ENCODE data around the gene PPP1R14D. TPM values are rescaled to one million over a fixed set of nuclear protein-coding genes. Genes with fewer than 3 reads are reported as not detected.

PPP1R14D gene
- total RNA-seq, 1 experiment from 2014 or later = 0.33 TPM

- Histone ChIP-seq H3K27me3 (ENCODE audit: low read length) (no peaks in the 10 kb centered on the region), H3F3A (ENCODE audit: low read length, unreplicated experiment) (no peaks in the 10 kb centered on the region), H4K20me1 (ENCODE audit: low read length) (no peaks in the 10 kb centered on the region), H3K79me2 (ENCODE audit: low read length) (no peaks in the 10 kb centered on the region), H3K4me3 (ENCODE audit: low read length) (no peak overlapping the region; the same call in 1 of the 2 replicates), H3K9me2 (replicated peaks; ENCODE audit: low read length) (no peaks in the 10 kb centered on the region), H3K36me3 (ENCODE audit: low read depth, low read length) (no peaks in the 10 kb centered on the region; the same call in 1 of the 2 replicates), H3K4me2 (ENCODE audit: low read length) (peak overlapping the region; percentile 73), H3K4me1 (ENCODE audit: insufficient read depth, low read length) (peaks cover 49% of the 10 kb centered on the region), H3K9me3 (ENCODE audit: low read length) (no peaks in the 10 kb centered on the region), H3K9ac (ENCODE audit: low read length) (peak overlapping the region; percentile 34; the same call in 1 of the 2 replicates), H2AFZ (ENCODE audit: low read length) (peak overlapping the region; percentile 53; the same call in 1 of the 2 replicates), H3K27ac (ENCODE audit: low read length) (peak overlapping the region; percentile 77)
- intact Hi-C loops (cut with micrococcal nuclease) = no loop called here
- CTCF ChIA-PET = interaction anchor here (1.4 kb wide), 1 partner anchor 21 kb away, joined by 9 read pairs; no protein-coding TSS in a partner anchor
- no peak for ATAC-seq
- BruUV-seq (replicated peaks) = no TSS peak
- no peak for DNase-seq
- POLR2A ChIA-PET (ENCODE audit: unreplicated experiment) = interaction anchor here (0.6 to 0.7 kb wide), 2 partner anchors 62 to 125 kb away, joined by 3 to 4 read pairs; no protein-coding TSS in a partner anchor
- no peak for TF ChIP-seq EZH2 (IDR thresholded peaks at IDR 0.05; ENCODE audit: low read length, unreplicated experiment)
- TF ChIP-seq EZH2phosphoT487 (IDR thresholded peaks at IDR 0.05; ENCODE audit: borderline replicate concordance, low read length) = no peak
- TF ChIP-seq CTCF (conservative IDR thresholded peaks at IDR 0.05; ENCODE audit: low read depth, low read length) = no peak
These were observed 59.8 kb downstream of the PPP1R14D start for GRCh38 chr15:40768521-40769273.

GRCh38 chr15:40767838-40768500 lies 60.5 kb downstream of the PPP1R14D start:
- no TSS peak for BruUV-seq (replicated peaks)
- Histone ChIP-seq H3K4me3 (ENCODE audit: low read length) (no peak overlapping the region), H4K20me1 (ENCODE audit: low read length) (no peaks in the 10 kb centered on the region), H3K4me1 (ENCODE audit: insufficient read depth, low read length) (peaks cover 56% of the 10 kb centered on the region), H3K27ac (ENCODE audit: low read length) (no peak overlapping the region), H3K4me2 (ENCODE audit: low read length) (no peak overlapping the region), H3K9ac (ENCODE audit: low read length) (no peak overlapping the region), H3K36me3 (ENCODE audit: low read depth, low read length) (no peaks in the 10 kb centered on the region), H2AFZ (ENCODE audit: low read length) (no peak overlapping the region), H3K79me2 (ENCODE audit: low read length) (no peaks in the 10 kb centered on the region), H3K27me3 (ENCODE audit: low read length) (no peaks in the 10 kb centered on the region), H3F3A (ENCODE audit: low read length, unreplicated experiment) (no peaks in the 10 kb centered on the region), H3K9me3 (ENCODE audit: low read length) (no peaks in the 10 kb centered on the region), H3K9me2 (replicated peaks; ENCODE audit: low read length) (no peaks in the 10 kb centered on the region)
- DNase-seq (no peak), ATAC-seq (no peak)
- CTCF ChIA-PET = interaction anchor here (0.7 kb wide), 1 partner anchor 8 kb away, joined by 4 read pairs; no protein-coding TSS in a partner anchor
- intact Hi-C loops (cut with micrococcal nuclease) = no loop called here
- TF ChIP-seq EZH2 (IDR thresholded peaks at IDR 0.05; ENCODE audit: low read length, unreplicated experiment) (no peak), EZH2phosphoT487 (IDR thresholded peaks at IDR 0.05; ENCODE audit: borderline replicate concordance, low read length) (no peak), CTCF (conservative IDR thresholded peaks at IDR 0.05; ENCODE audit: low read depth, low read length) (no peak)
- POLR2A ChIA-PET (ENCODE audit: unreplicated experiment) = no interaction called here
